ENCODE results near the gene TIMM8B.

- TF ChIP-seq, protein P1, sequence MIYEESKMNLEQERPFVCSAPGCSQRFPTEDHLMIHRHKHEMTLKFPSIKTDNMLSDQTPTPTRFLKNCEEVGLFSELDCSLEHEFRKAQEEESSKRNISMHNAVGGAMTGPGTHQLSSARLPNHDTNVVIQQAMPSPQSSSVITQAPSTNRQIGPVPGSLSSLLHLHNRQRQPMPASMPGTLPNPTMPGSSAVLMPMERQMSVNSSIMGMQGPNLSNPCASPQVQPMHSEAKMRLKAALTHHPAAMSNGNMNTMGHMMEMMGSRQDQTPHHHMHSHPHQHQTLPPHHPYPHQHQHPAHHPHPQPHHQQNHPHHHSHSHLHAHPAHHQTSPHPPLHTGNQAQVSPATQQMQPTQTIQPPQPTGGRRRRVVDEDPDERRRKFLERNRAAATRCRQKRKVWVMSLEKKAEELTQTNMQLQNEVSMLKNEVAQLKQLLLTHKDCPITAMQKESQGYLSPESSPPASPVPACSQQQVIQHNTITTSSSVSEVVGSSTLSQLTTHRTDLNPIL (CRISPR knock-in tag; IDR thresholded peaks at IDR 0.05; ENCODE audit: low read depth): no peak
- no peak for TF ChIP-seq CSRNP3 (CRISPR knock-in tag; IDR thresholded peaks at IDR 0.05)
- no peak for TF ChIP-seq BACH2 (CRISPR knock-in tag; IDR thresholded peaks at IDR 0.05; ENCODE audit: borderline replicate concordance)
- TF ChIP-seq RARB (CRISPR knock-in tag; IDR thresholded peaks at IDR 0.05): no peak
- TF ChIP-seq ZFP3 (CRISPR knock-in tag; IDR thresholded peaks at IDR 0.05): no peak
- TF ChIP-seq, protein P2, sequence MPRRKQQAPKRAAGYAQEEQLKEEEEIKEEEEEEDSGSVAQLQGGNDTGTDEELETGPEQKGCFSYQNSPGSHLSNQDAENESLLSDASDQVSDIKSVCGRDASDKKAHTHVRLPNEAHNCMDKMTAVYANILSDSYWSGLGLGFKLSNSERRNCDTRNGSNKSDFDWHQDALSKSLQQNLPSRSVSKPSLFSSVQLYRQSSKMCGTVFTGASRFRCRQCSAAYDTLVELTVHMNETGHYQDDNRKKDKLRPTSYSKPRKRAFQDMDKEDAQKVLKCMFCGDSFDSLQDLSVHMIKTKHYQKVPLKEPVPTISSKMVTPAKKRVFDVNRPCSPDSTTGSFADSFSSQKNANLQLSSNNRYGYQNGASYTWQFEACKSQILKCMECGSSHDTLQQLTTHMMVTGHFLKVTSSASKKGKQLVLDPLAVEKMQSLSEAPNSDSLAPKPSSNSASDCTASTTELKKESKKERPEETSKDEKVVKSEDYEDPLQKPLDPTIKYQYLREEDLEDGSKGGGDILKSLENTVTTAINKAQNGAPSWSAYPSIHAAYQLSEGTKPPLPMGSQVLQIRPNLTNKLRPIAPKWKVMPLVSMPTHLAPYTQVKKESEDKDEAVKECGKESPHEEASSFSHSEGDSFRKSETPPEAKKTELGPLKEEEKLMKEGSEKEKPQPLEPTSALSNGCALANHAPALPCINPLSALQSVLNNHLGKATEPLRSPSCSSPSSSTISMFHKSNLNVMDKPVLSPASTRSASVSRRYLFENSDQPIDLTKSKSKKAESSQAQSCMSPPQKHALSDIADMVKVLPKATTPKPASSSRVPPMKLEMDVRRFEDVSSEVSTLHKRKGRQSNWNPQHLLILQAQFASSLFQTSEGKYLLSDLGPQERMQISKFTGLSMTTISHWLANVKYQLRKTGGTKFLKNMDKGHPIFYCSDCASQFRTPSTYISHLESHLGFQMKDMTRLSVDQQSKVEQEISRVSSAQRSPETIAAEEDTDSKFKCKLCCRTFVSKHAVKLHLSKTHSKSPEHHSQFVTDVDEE (CRISPR knock-in tag; IDR thresholded peaks at IDR 0.05): no peak
- no peak for TF ChIP-seq OSR1 (CRISPR knock-in tag; IDR thresholded peaks at IDR 0.05)
- no peak for TF ChIP-seq ZNF70 (CRISPR knock-in tag; IDR thresholded peaks at IDR 0.05)
- no peak for TF ChIP-seq TOX (CRISPR knock-in tag; IDR thresholded peaks at IDR 0.05; ENCODE audit: borderline replicate concordance)
- TF ChIP-seq, protein P3, sequence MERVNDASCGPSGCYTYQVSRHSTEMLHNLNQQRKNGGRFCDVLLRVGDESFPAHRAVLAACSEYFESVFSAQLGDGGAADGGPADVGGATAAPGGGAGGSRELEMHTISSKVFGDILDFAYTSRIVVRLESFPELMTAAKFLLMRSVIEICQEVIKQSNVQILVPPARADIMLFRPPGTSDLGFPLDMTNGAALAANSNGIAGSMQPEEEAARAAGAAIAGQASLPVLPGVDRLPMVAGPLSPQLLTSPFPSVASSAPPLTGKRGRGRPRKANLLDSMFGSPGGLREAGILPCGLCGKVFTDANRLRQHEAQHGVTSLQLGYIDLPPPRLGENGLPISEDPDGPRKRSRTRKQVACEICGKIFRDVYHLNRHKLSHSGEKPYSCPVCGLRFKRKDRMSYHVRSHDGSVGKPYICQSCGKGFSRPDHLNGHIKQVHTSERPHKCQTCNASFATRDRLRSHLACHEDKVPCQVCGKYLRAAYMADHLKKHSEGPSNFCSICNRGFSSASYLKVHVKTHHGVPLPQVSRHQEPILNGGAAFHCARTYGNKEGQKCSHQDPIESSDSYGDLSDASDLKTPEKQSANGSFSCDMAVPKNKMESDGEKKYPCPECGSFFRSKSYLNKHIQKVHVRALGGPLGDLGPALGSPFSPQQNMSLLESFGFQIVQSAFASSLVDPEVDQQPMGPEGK (CRISPR knock-in tag; IDR thresholded peaks at IDR 0.05; ENCODE audit: borderline replicate concordance): no peak
Measured at GRCh38 chr11:112113539-112114457, 27.2 kb upstream of the TIMM8B start.

Measured in SK-N-SH treated with all-trans-retinoic acid at 6 μM for 48 hours (cell line).